ENCODE results near the gene CCSER1. TPM values are rescaled to one million over a fixed set of nuclear protein-coding genes. Genes with fewer than 3 reads are reported as not detected.
A peak's percentile ranks its signal among the peaks of the same experiment; 100 is the strongest.

The CCSER1 gene
- total and polyA plus RNA-seq, 2 experiments from 2014 or later = 2.9 to 3.4 TPM

DNA sequence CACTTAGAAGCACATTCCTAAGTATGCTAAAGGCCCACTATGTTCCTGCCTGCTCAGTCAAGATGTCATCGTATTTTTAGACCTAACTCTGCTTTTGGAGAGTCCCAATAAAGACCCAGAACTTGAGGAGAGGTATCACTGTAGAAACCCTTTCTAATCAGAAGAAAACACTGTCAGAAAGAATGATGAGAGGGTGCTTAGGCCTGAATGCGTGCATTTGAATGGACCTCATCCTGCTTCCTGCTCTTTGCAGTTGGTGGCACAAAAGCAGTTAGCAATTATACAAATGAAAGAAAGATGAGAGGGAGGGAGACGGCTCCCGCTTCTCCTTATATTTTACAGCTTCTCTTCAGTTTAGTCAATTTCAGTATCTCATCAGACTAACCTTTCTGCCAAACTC, 987.2 kb downstream of the CCSER1 start:
- Histone ChIP-seq H3F3A (replicated peaks; ENCODE audit: low read depth) (no peaks in the 10 kb centered on the region), H3K27me3 (ENCODE audit: insufficient read depth) (no peaks in the 10 kb centered on the region), H3K4me1 (ENCODE audit: insufficient read depth) (0 out of 2 replicates have a peak, but pooled peaks cover 9% of the 10 kb centered on the region), H3K9me2 (ENCODE audit: insufficient read depth) (no peaks in the 10 kb centered on the region), H3K79me2 (replicated peaks; ENCODE audit: insufficient read depth) (no peaks in the 10 kb centered on the region), H2AFZ (peak overlapping the region; percentile 2; the same call in 1 of the 2 replicates), H3K36me3 (ENCODE audit: insufficient read depth) (no peaks in the 10 kb centered on the region), H3K27ac (ENCODE audit: low read depth) (no peak overlapping the region), H3K4me2 (peak overlapping the region; percentile 7), H3K4me3 (no peak overlapping the region), H4K20me1 (replicated peaks; ENCODE audit: insufficient read depth) (no peaks in the 10 kb centered on the region)
- Mint-ChIP-seq H3K36me3 (ENCODE audit: low read depth) (peaks cover 21% of the 10 kb centered on the region; the same call in 2 of the 3 replicates), H3K9me3 (peaks cover 24% of the 10 kb centered on the region), H3K27me3 (ENCODE audit: insufficient read depth, low read depth, poor library complexity) (no peaks in the 10 kb centered on the region), H3K27ac (no peak overlapping the region), H3K4me1 (peaks cover 6% of the 10 kb centered on the region; the same call in 2 of the 3 replicates), H3K4me3 (no peak overlapping the region)
- no peak for ATAC-seq
- TF ChIP-seq JUNB (IDR thresholded peaks at IDR 0.05; ENCODE audit: unreplicated experiment) (no peak), ZNF331 (CRISPR knock-in tag; IDR thresholded peaks at IDR 0.05; ENCODE audit: low read depth) (no peak), NANOG (IDR thresholded peaks at IDR 0.05; ENCODE audit: borderline replicate concordance) (peak; percentile 79), STAT1 (IDR thresholded peaks at IDR 0.05; ENCODE audit: unreplicated experiment) (no peak), EZH2phosphoT487 (IDR thresholded peaks at IDR 0.05; ENCODE audit: unreplicated experiment) (no peak)
- TF ChIP-seq, protein P1, sequence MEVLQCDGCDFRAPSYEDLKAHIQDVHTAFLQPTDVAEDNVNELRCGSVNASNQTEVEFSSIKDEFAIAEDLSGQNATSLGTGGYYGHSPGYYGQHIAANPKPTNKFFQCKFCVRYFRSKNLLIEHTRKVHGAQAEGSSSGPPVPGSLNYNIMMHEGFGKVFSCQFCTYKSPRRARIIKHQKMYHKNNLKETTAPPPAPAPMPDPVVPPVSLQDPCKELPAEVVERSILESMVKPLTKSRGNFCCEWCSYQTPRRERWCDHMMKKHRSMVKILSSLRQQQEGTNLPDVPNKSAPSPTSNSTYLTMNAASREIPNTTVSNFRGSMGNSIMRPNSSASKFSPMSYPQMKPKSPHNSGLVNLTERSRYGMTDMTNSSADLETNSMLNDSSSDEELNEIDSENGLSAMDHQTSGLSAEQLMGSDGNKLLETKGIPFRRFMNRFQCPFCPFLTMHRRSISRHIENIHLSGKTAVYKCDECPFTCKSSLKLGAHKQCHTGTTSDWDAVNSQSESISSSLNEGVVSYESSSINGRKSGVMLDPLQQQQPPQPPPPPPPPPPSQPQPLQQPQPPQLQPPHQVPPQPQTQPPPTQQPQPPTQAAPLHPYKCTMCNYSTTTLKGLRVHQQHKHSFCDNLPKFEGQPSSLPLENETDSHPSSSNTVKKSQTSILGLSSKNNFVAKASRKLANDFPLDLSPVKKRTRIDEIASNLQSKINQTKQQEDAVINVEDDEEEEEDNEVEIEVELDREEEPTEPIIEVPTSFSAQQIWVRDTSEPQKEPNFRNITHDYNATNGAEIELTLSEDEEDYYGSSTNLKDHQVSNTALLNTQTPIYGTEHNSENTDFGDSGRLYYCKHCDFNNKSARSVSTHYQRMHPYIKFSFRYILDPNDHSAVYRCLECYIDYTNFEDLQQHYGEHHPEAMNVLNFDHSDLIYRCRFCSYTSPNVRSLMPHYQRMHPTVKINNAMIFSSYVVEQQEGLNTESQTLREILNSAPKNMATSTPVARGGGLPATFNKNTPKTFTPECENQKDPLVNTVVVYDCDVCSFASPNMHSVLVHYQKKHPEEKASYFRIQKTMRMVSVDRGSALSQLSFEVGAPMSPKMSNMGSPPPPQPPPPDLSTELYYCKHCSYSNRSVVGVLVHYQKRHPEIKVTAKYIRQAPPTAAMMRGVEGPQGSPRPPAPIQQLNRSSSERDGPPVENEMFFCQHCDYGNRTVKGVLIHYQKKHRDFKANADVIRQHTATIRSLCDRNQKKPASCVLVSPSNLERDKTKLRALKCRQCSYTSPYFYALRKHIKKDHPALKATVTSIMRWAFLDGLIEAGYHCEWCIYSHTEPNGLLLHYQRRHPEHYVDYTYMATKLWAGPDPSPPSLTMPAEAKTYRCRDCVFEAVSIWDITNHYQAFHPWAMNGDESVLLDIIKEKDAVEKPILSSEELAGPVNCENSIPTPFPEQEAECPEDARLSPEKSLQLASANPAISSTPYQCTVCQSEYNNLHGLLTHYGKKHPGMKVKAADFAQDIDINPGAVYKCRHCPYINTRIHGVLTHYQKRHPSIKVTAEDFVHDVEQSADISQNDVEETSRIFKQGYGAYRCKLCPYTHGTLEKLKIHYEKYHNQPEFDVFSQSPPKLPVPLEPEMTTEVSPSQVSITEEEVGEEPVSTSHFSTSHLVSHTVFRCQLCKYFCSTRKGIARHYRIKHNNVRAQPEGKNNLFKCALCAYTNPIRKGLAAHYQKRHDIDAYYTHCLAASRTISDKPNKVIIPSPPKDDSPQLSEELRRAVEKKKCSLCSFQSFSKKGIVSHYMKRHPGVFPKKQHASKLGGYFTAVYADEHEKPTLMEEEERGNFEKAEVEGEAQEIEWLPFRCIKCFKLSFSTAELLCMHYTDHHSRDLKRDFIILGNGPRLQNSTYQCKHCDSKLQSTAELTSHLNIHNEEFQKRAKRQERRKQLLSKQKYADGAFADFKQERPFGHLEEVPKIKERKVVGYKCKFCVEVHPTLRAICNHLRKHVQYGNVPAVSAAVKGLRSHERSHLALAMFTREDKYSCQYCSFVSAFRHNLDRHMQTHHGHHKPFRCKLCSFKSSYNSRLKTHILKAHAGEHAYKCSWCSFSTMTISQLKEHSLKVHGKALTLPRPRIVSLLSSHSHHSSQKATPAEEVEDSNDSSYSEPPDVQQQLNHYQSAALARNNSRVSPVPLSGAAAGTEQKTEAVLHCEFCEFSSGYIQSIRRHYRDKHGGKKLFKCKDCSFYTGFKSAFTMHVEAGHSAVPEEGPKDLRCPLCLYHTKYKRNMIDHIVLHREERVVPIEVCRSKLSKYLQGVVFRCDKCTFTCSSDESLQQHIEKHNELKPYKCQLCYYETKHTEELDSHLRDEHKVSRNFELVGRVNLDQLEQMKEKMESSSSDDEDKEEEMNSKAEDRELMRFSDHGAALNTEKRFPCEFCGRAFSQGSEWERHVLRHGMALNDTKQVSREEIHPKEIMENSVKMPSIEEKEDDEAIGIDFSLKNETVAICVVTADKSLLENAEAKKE (CRISPR knock-in tag; IDR thresholded peaks at IDR 0.05) = peak; percentile 59; the same call in 1 of the 2 replicates
- TF ChIP-seq, protein P2, sequence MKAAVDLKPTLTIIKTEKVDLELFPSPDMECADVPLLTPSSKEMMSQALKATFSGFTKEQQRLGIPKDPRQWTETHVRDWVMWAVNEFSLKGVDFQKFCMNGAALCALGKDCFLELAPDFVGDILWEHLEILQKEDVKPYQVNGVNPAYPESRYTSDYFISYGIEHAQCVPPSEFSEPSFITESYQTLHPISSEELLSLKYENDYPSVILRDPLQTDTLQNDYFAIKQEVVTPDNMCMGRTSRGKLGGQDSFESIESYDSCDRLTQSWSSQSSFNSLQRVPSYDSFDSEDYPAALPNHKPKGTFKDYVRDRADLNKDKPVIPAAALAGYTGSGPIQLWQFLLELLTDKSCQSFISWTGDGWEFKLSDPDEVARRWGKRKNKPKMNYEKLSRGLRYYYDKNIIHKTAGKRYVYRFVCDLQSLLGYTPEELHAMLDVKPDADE (IDR thresholded peaks at IDR 0.05) = no peak
- peak; percentile 32 for DNase-seq (ENCODE audit: low spot score)
